ENCODE results near the gene RNF144A.

RNF144A gene

GRCh38 chr2:7089284-7089683 is 172.1 kb downstream of the RNF144A start:
- DNase-seq (ENCODE audit: low spot score), result no peak

GRCh38 chr2:7089898-7090510 is 172.8 kb downstream of the RNF144A start:
- no peak for DNase-seq (ENCODE audit: low spot score)

GRCh38 chr2:7093376-7093775 is 176.2 kb downstream of the RNF144A start:
- no peak for DNase-seq (ENCODE audit: low spot score)

Measured in kidney capillary endothelial cell (primary cell).